CD4-positive, alpha-beta T cell treated with Interleukin-6 at 100 ng/mL for 8 hours (primary cell): ENCODE data around the gene HPX.
A peak's percentile ranks its signal among the peaks of the same experiment; 100 is the strongest.

Experiments used
- DNase-seq: peaks from one replicate; pipeline ENCODE4 v3.0.0-alpha.2; 2020; ENCODE audit warnings: mixed read lengths, low spot score

The HPX gene

GRCh38 chr11:6440906-6441358 is at the start of gene HPX:
Gene HPX (minus strand): TSS chr11:6440987. CDS start chr11:6440963, 24 bp downstream.
- DNase-seq = no peak

GRCh38 chr11:6489306-6489705 is 48.5 kb upstream of the HPX start:
- DNase-seq = no peak

- no peak for DNase-seq
These were observed 48.0 kb upstream of the HPX start for GRCh38 chr11:6488821-6489220.

- DNase-seq = no peak
These were observed 47.6 kb upstream of the HPX start for GRCh38 chr11:6488342-6488741.

- no peak for DNase-seq
These were observed 46.2 kb upstream of the HPX start for GRCh38 chr11:6486938-6487337.

GRCh38 chr11:6486256-6486655 is 45.5 kb upstream of the HPX start:
- no peak for DNase-seq

GRCh38 chr11:6485661-6486060 is 44.9 kb upstream of the HPX start:
- no peak for DNase-seq

GRCh38 chr11:6483015-6483414 is 42.2 kb upstream of the HPX start:
- no peak for DNase-seq

- no peak for DNase-seq
These were observed 41.7 kb upstream of the HPX start for GRCh38 chr11:6482441-6482840.

GRCh38 chr11:6481924-6482275 is 41.1 kb upstream of the HPX start:
- no peak for DNase-seq

GRCh38 chr11:6481012-6481923 is 40.5 kb upstream of the HPX start, which contains the start of the genes ARFIP2 and TIMM10B:
Gene ARFIP2 (minus strand): TSS chr11:6481331. CDS start chr11:6480421, 910 bp downstream.
Gene TIMM10B (plus strand): TSS chr11:6481501. CDS start chr11:6481517, 16 bp downstream.
- peak; percentile 96 for DNase-seq

- DNase-seq = no peak
These were observed 39.6 kb upstream of the HPX start for GRCh38 chr11:6480299-6480914.

- DNase-seq = no peak
These were observed 35.8 kb upstream of the HPX start for GRCh38 chr11:6476571-6476970.

- DNase-seq = no peak
These were observed 35.1 kb upstream of the HPX start for GRCh38 chr11:6475936-6476335.

GRCh38 chr11:6474806-6475500 is 34.2 kb upstream of the HPX start:
- no peak for DNase-seq

GRCh38 chr11:6474413-6474792 is 33.6 kb upstream of the HPX start:
- no peak for DNase-seq

- DNase-seq = peak; percentile 83
These were observed 32.9 kb upstream of the HPX start, which contains the start of gene TRIM3 for GRCh38 chr11:6473451-6474412. Gene TRIM3 (minus strand): TSS chr11:6473941. CDS start chr11:6465695, 8,246 bp downstream.

GRCh38 chr11:6472934-6473333 is 32.1 kb upstream of the HPX start:
- no peak for DNase-seq

GRCh38 chr11:6469599-6469998 is 28.8 kb upstream of the HPX start:
- DNase-seq = no peak

- no peak for DNase-seq
These were observed 28.1 kb upstream of the HPX start for GRCh38 chr11:6468712-6469495.

- no peak for DNase-seq
These were observed 18.3 kb upstream of the HPX start for GRCh38 chr11:6459099-6459450.
